OCI-M1 (cell line): ENCODE measurements around the gene CEBPA.
"Not testable (repeated sequence)": the region's sequence is repeated elsewhere in the genome, so short reads cannot be mapped to it uniquely, and the experiment has no call there.

Experiments
- DNase-seq: peaks from one replicate; lab custom pipeline; 2025; lab: John Stamatoyannopoulos, UW

Gene CEBPA

GRCh38 chr19:33300009-33300893 is 2.1 kb downstream of the CEBPA start:
- DNase-seq: peak; percentile 32

GRCh38 chr19:33299051-33299688 is 3.2 kb downstream of the CEBPA start:
- DNase-seq: no peak

GRCh38 chr19:33298146-33298911 is 4.0 kb downstream of the CEBPA start:
- DNase-seq: no peak

DNA sequence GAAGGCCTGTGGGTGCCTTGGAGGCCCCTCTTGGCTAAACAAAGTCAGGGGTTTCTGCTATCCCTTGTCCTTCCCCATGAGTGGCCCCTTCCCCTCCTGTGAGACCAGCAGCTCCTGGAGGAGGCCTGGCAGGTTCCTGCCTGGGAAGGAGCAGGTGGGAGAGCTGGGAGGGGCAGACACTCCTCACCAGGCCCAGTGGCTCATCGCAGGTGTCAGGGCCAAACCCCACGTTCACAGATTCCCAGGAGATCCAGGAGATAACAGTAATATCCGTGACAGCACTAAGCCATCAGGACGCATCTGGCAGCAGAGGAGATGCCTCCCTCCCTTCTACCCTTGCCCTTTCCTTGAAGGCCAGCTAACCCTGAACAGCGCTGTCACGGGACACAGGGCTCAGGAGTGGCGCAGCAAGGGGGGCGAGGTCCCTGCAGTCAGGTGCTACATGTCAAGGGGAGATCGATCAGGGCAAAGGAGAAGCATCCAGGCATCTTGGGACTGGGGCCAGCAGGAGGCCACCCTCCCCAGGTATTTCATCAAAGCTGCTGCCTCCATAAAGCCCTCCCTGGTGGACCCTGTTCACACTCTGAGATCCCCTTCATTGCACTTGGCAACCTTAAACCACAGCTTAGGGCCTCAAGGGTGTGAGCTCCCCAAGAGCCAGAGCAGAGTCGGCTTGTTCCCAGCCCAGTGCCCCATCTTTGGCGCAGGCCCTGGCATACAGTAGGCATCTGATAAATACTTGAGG is 4.8 kb downstream of the CEBPA start:
- no peak for DNase-seq

DNA sequence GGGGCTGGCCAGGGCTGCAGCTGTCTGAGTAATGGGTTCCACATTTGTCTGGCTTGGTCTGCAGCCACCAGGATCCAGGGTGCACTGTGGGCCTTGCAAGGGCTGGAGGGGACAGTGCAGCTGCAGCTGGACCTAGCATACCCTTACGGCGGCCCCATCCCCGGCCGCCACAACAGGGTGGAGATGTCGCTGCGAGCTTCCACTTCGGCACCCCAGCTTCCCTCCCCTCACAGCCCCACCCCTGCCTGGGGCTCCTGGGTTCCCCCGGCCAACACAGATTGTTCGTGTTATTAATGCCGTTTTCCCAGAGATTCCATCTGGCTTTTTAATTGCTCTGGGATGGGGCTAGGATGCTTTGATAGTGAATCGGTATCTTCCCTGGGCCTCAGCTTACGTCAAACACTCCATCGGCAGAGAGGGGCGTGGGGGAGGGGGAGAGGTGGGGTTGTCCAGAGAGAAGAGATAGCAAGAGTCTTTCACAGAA is 5.8 kb downstream of the CEBPA start:
- DNase-seq: no peak

GRCh38 chr19:33295621-33296487 is 6.5 kb downstream of the CEBPA start:
- no peak for DNase-seq

DNA sequence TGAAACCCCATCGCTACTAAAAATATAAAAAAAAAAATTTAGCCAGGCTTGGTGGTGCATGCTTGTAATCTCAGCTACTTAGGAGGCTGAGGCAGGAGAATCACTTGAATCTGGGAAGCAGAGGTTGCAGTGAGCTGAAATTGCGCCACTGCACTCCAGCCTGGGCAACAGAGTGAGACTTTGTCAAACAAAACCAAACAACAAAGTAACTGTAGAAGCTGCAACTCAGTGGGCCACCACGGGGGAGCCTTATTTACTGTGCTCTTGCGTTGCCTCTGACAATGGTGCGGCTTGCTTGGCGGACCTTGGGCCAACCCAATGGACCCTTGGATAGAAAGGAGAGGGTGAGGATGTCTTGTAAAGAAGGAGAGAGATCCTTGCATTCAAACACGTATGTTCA is 7.3 kb downstream of the CEBPA start:
- DNase-seq: not testable (repeated sequence)

GRCh38 chr19:33294058-33294798 is 8.1 kb downstream of the CEBPA start:
- no peak for DNase-seq

GRCh38 chr19:33293255-33294057 is 8.9 kb downstream of the CEBPA start:
- DNase-seq: peak; percentile 71

- DNase-seq: no peak
Observed at GRCh38 chr19:33292595-33293254, 9.6 kb downstream of the CEBPA start.

GRCh38 chr19:33291623-33292534 is 10.5 kb downstream of the CEBPA start:
- no peak for DNase-seq

DNA sequence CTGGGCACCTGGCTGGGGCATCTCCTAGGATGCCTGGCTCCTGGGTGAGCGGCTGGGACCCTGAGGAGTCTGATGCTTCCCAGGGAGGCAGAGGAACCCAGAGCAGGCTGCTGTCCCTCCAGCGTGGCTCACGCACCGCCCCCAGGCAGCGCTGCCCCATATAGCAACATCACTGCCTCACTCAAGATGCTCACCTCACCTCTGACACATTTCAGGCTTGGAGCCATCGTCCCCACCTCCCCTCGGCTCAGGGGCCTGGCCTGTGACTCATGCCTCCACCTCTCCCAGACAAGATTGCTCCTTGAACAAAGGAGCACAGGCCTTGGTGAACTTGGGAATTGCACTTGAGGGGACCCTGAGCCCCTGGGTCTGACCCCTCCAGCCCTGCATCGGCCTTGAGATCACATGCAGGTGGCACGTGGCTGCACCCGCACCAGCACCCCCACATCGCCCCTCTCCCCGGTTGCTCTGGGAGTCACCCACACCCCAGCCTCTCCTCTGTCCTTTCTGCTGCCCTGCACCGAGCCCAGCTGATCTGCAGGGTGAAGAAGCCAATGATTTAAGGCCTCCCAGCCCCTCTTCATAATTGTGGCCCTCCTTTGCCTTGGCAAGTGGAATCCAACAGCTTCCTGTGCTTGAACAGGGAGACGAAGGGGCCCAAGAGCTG is 11.2 kb downstream of the CEBPA start:
- no peak for DNase-seq

GRCh38 chr19:33290082-33290815 is 12.1 kb downstream of the CEBPA start:
- no peak for DNase-seq

- no peak for DNase-seq
Observed at GRCh38 chr19:33289261-33289660, 13.1 kb downstream of the CEBPA start.

DNA sequence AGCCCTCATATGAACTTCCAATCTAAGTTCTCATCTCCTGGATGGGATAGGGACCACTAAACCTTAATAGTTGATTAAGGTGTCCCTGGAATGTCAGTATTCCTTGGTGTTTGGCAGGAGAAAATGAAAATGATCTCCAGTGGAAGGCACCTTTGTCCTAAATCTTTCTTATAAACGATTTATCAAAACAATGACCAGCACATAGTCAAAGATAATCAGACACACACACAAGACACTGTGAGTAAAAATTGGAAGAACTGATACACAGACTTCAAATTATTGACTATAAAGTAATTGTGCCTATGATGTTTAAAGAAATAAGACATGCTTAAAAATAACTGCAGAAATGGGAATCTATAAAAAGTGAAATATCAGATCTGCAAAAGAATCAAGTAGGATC is 13.7 kb downstream of the CEBPA start:
- peak; percentile 10 for DNase-seq

DNA sequence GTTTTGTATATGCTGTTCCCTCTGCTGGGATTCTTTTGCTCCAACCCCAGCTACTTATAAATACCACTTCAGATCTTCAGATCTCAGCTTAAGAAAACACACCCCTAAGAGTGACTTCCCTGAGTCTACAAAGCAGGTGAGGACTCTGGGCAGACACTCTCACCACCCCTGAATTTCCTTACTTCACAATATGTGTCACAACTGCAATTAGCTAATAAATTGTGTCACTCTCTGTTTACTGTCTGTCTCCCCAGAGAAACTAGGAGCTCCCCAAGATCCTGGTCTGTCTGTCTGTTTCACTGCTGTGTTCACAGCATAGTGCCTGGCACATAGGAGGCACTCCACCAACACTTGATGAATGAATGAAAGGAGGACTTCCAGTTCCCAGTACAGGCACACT is 14.4 kb downstream of the CEBPA start:
- no peak for DNase-seq
